MM.1S (cell line): ENCODE data around the gene CASZ1.

ENCODE experiments used
- EZH2 ChIP-seq: fragments of 300-600 bp; sonication (generic); optimal IDR thresholded peaks from 2 replicates; pipeline ENCODE3; 2017; ENCODE audit warnings: low read depth, mild to moderate bottlenecking, antibody characterized with exemption, low read length, mixed read lengths
- EZH2phosphoT487 ChIP-seq: fragments of 300-600 bp; sonication (generic); IDR thresholded peaks from 2 replicates; pipeline ENCODE4 v1.6.1; 2018; ENCODE audit warnings: antibody characterized with exemption, low read length
- TF ChIP-seq, protein P1 (sequence below): fragments of 300-600 bp; sonication (generic); IDR thresholded peaks from 2 replicates; pipeline ENCODE4 v1.5.1; 2016; ENCODE audit warnings: antibody characterized with exemption, low read length, mixed read lengths

DNA sequence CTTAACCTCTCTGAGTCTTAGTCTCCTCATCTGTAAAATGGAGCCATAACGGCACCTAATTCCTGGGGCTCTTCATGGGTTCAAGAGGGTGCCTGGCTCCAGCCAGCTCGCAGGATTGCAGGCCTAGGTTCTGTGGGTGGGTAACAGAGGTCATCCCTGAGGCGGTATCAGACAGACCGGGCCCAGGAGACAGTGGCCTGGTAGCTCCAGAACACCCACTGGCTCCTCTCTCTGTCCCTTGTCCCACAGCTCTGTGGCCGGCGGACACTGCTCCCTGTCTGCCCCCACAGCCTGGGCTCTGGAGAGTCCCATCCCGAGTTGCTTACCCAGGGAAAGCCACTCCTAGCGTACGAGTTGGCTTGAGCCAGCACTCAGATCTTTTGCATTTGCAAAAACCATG lies 171.4 kb downstream of the CASZ1 start:
- TF ChIP-seq, protein P1, sequence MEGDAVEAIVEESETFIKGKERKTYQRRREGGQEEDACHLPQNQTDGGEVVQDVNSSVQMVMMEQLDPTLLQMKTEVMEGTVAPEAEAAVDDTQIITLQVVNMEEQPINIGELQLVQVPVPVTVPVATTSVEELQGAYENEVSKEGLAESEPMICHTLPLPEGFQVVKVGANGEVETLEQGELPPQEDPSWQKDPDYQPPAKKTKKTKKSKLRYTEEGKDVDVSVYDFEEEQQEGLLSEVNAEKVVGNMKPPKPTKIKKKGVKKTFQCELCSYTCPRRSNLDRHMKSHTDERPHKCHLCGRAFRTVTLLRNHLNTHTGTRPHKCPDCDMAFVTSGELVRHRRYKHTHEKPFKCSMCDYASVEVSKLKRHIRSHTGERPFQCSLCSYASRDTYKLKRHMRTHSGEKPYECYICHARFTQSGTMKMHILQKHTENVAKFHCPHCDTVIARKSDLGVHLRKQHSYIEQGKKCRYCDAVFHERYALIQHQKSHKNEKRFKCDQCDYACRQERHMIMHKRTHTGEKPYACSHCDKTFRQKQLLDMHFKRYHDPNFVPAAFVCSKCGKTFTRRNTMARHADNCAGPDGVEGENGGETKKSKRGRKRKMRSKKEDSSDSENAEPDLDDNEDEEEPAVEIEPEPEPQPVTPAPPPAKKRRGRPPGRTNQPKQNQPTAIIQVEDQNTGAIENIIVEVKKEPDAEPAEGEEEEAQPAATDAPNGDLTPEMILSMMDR, result no peak
- TF ChIP-seq EZH2 (no peak), EZH2phosphoT487 (no peak)
